H9 (cell line): ENCODE data around the gene LRRC7. TPM values are rescaled to one million over a fixed set of nuclear protein-coding genes. Genes with fewer than 3 reads are reported as not detected.

Source experiments
- DNase-seq: peaks from one replicate; pipeline ENCODE4 v3.0.0-alpha.2; 2017
- H2AFZ ChIP-seq: one replicate; pipeline ENCODE4 v1.6.1; 2013; ENCODE audit warnings: mild to moderate bottlenecking, low read length, control low read depth, moderate library complexity
- H2AK5ac ChIP-seq: 2 replicates; pipeline ENCODE4 v1.6.1; 2013; ENCODE audit warnings: low read length, control low read depth, mixed read lengths; ENCODE audit not compliant: insufficient read length
- H2BK120ac ChIP-seq: one replicate; pipeline ENCODE4 v1.6.1; 2013; ENCODE audit warnings: low read depth, mild to moderate bottlenecking, low read length, control low read depth, inconsistent platforms; ENCODE audit not compliant: poor library complexity, severe bottlenecking
- H2BK12ac ChIP-seq: 2 replicates; pipeline ENCODE4 v1.6.1; 2013; ENCODE audit warnings: low read length, control low read depth, mixed read lengths, low read depth; ENCODE audit not compliant: insufficient read length
- H2BK15ac ChIP-seq: 2 replicates; pipeline ENCODE4 v1.6.1; 2013; ENCODE audit warnings: low read depth, low read length, control low read depth
- H2BK20ac ChIP-seq: one replicate; pipeline ENCODE4 v1.6.1; 2013; ENCODE audit warnings: low read depth, mild to moderate bottlenecking, low read length, control low read depth, inconsistent platforms; ENCODE audit not compliant: poor library complexity, severe bottlenecking
- H2BK5ac ChIP-seq: 2 replicates; pipeline ENCODE4 v1.6.1; 2013; ENCODE audit warnings: low read length, control low read depth, mixed read lengths; ENCODE audit not compliant: insufficient read length
- H3K14ac ChIP-seq: 2 replicates; pipeline ENCODE4 v1.6.1; 2013; ENCODE audit warnings: low read length, control low read depth; ENCODE audit not compliant: insufficient read depth
- H3K18ac ChIP-seq: 2 replicates; pipeline ENCODE4 v1.6.1; 2013; ENCODE audit warnings: low read depth, mild to moderate bottlenecking, mixed read lengths, low read length, control low read depth; ENCODE audit not compliant: insufficient read length
- H3K23ac ChIP-seq: 2 replicates; pipeline ENCODE4 v1.6.1; 2013; ENCODE audit warnings: low read length, control low read depth, mixed read lengths, low read depth; ENCODE audit not compliant: insufficient read length
- H3K23me2 ChIP-seq: 2 replicates; pipeline ENCODE4 v1.6.1; 2013; ENCODE audit warnings: low read depth, mild to moderate bottlenecking, mixed read lengths, low read length, control low read depth; ENCODE audit not compliant: insufficient read length, poor library complexity, severe bottlenecking
- H3K27ac ChIP-seq: 2 replicates; pipeline ENCODE4 v1.5.1; 2013; ENCODE audit warnings: low read length, control low read depth, mixed read lengths, low read depth; ENCODE audit not compliant: insufficient read length
- H3K27me3 ChIP-seq: 2 replicates; pipeline ENCODE4 v1.6.1; 2013; ENCODE audit warnings: low read length, control low read depth, inconsistent platforms; ENCODE audit not compliant: insufficient read depth
- H3K4ac ChIP-seq: 2 replicates; pipeline ENCODE4 v1.6.1; 2013; ENCODE audit warnings: low read depth, mild to moderate bottlenecking, control low read depth, inconsistent platforms, low read length, moderate library complexity
- H3K4me1 ChIP-seq: 2 replicates; pipeline ENCODE4 v1.6.1; 2013; ENCODE audit warnings: low read length, control low read depth, inconsistent platforms; ENCODE audit not compliant: insufficient read depth
- H3K4me2 ChIP-seq: 2 replicates; pipeline ENCODE4 v1.6.1; 2013; ENCODE audit warnings: low read length, control low read depth, mixed read lengths; ENCODE audit not compliant: insufficient read length, insufficient read depth
- H3K56ac ChIP-seq: 2 replicates; pipeline ENCODE4 v1.6.1; 2013; ENCODE audit warnings: low read depth, mild to moderate bottlenecking, mixed read lengths, low read length, control low read depth; ENCODE audit not compliant: insufficient read length
- H3K79me1 ChIP-seq: 2 replicates; pipeline ENCODE4 v1.6.1; 2013; ENCODE audit warnings: low read depth, mild to moderate bottlenecking, moderate library complexity, low read length, control low read depth, inconsistent platforms; ENCODE audit not compliant: insufficient read depth, poor library complexity, severe bottlenecking
- H3K79me2 ChIP-seq: 2 replicates; pipeline ENCODE4 v1.6.1; 2013; ENCODE audit warnings: low read length, control low read depth, inconsistent platforms; ENCODE audit not compliant: insufficient read depth
- H3K9ac ChIP-seq: 2 replicates; pipeline ENCODE4 v1.6.1; 2013; ENCODE audit warnings: low read length, control low read depth, mixed read lengths; ENCODE audit not compliant: insufficient read length; ENCODE audit errors: extremely low read depth
- H3K9me3 ChIP-seq: one replicate; pipeline ENCODE4 v1.6.1; 2013; ENCODE audit warnings: low read depth, low read length, inconsistent platforms; ENCODE audit not compliant: control insufficient read depth
- H3T11ph ChIP-seq: one replicate; pipeline ENCODE4 v1.6.1; 2013; ENCODE audit warnings: mild to moderate bottlenecking, low read length, control low read depth, inconsistent platforms
- H4K20me1 ChIP-seq: one replicate; pipeline ENCODE4 v1.6.1; 2013; ENCODE audit not compliant: control insufficient read depth, insufficient read length, insufficient read depth
- H4K5ac ChIP-seq: 2 replicates; pipeline ENCODE4 v1.6.1; 2013; ENCODE audit warnings: low read depth, mild to moderate bottlenecking, mixed read lengths, low read length, control low read depth; ENCODE audit not compliant: insufficient read length
- H4K8ac ChIP-seq: replicated peaks from 2 replicates; pipeline ENCODE4 v1.6.1; 2013; ENCODE audit warnings: low read length, control low read depth, mixed read lengths, low read depth; ENCODE audit not compliant: insufficient read length
- H4K91ac ChIP-seq: 2 replicates; pipeline ENCODE4 v1.6.1; 2013; ENCODE audit warnings: low read depth, mild to moderate bottlenecking, moderate library complexity, mixed read lengths, low read length, control low read depth; ENCODE audit not compliant: insufficient read length
- H3K27ac Mint-ChIP-seq, 3 experiments: 2 replicates in 2 of 3; 3 replicates in 1 of 3; pipeline ENCODE4 v1.8.0; 2020 to 2021; ENCODE audit warnings: mixed read lengths in 3 of 3, mild to moderate bottlenecking in 1 of 3, moderate library complexity in 1 of 3
- H3K27me3 Mint-ChIP-seq: 2 replicates; pipeline ENCODE4 v1.8.0; 2021; ENCODE audit warnings: low read depth, mild to moderate bottlenecking, moderate library complexity, mixed read lengths
- H3K36me3 Mint-ChIP-seq, 3 experiments: 2 replicates in 2 of 3; 3 replicates in 1 of 3; pipeline ENCODE4 v1.8.0; 2020 to 2021; ENCODE audit warnings: low read depth in 3 of 3, mixed read lengths in 3 of 3; ENCODE audit not compliant: insufficient read depth in 1 of 3
- H3K4me1 Mint-ChIP-seq, 2 experiments: 2 replicates each; pipeline ENCODE4 v1.8.0; 2020; ENCODE audit warnings: mixed read lengths in 2 of 2
- H3K4me3 Mint-ChIP-seq, 2 experiments: 2 replicates in 1 of 2; 3 replicates in 1 of 2; pipeline ENCODE4 v1.8.0; 2020 to 2021; ENCODE audit warnings: mild to moderate bottlenecking in 2 of 2, mixed read lengths in 2 of 2, moderate library complexity in 1 of 2
- H3K9me3 Mint-ChIP-seq, 2 experiments: 2 replicates in 1 of 2; 3 replicates in 1 of 2; pipeline ENCODE4 v1.8.0; 2020; ENCODE audit warnings: mild to moderate bottlenecking in 2 of 2, mixed read lengths in 2 of 2, moderate library complexity in 1 of 2
- CTCF ChIP-seq: fragments of 200-600 bp; sonication (generic); conservative IDR thresholded peaks from 3 replicates; pipeline ENCODE4 v1.8.0; 2021; ENCODE audit warnings: antibody characterized with exemption, mild to moderate bottlenecking
- WGBS: extraction: QIAGEN DNeasy Blood & Tissue Kit; methylation state at CpG from one replicate; pipeline ENCODE4 v1.1.7; 2013; ENCODE audit warnings: missing lambda C conversion rate, low lambda C conversion rate, mixed read lengths; ENCODE audit not compliant: insufficient read length; ENCODE audit errors: extremely low coverage; 5-methylcytosine and 5-hydroxymethylcytosine counted together
- total RNA-seq: library from RNA; stranded (reverse); gene quantifications from 2 replicates; pipeline ENCODE4 v1.2.1, GENCODE V29; 2021

LRRC7 gene
- total RNA-seq, 1 experiment from 2014 or later = not detected

GRCh38 chr1:69645477-69645876, 77.8 kb downstream of the LRRC7 start:
- H3K56ac ChIP-seq = no peak overlapping the region
- no peak overlapping the region for H3K4ac ChIP-seq
- no peak overlapping the region for H3K27ac ChIP-seq
- no peak overlapping the region for H2BK5ac ChIP-seq
- no peak overlapping the region for H2BK15ac ChIP-seq
- no peak overlapping the region for H3K27ac Mint-ChIP-seq
- no peak overlapping the region for H3K23ac ChIP-seq
- no peaks in the 10 kb centered on the region for H3K4me1 ChIP-seq
- no peak overlapping the region for H4K91ac ChIP-seq
- no peaks in the 10 kb centered on the region for H3K23me2 ChIP-seq
- H3K9me3 Mint-ChIP-seq = no peaks in the 10 kb centered on the region
- no peaks in the 10 kb centered on the region for H3K27me3 ChIP-seq
- no peak overlapping the region for H3K4me3 Mint-ChIP-seq
- H3K14ac ChIP-seq = no peak overlapping the region
- no peaks in the 10 kb centered on the region for H3K27me3 Mint-ChIP-seq
- no peak overlapping the region for H2BK20ac ChIP-seq
- H4K8ac ChIP-seq = no peak overlapping the region
- no peak overlapping the region for H2BK12ac ChIP-seq
- no peak overlapping the region for H4K5ac ChIP-seq
- no peak overlapping the region for H3K4me2 ChIP-seq
- H3K79me2 ChIP-seq = no peaks in the 10 kb centered on the region
- H3K36me3 Mint-ChIP-seq = no peaks in the 10 kb centered on the region
- no peak overlapping the region for H2AFZ ChIP-seq
- H3K18ac ChIP-seq = no peak overlapping the region
- TF ChIP-seq CTCF = no peak
- no peak overlapping the region for H2AK5ac ChIP-seq
- no peaks in the 10 kb centered on the region for H3K79me1 ChIP-seq
- H4K20me1 ChIP-seq = no peaks in the 10 kb centered on the region
- WGBS = no CpG with 5 or more reads among the region's 1 CpG
- no peak for DNase-seq
- H3K9ac ChIP-seq = no peak overlapping the region
- H3T11ph ChIP-seq = no peak overlapping the region
- no peaks in the 10 kb centered on the region for H3K4me1 Mint-ChIP-seq
- H2BK120ac ChIP-seq = no peak overlapping the region
- no peaks in the 10 kb centered on the region for H3K9me3 ChIP-seq
